Measurements from ENCODE around the gene CDK9.

DNA sequence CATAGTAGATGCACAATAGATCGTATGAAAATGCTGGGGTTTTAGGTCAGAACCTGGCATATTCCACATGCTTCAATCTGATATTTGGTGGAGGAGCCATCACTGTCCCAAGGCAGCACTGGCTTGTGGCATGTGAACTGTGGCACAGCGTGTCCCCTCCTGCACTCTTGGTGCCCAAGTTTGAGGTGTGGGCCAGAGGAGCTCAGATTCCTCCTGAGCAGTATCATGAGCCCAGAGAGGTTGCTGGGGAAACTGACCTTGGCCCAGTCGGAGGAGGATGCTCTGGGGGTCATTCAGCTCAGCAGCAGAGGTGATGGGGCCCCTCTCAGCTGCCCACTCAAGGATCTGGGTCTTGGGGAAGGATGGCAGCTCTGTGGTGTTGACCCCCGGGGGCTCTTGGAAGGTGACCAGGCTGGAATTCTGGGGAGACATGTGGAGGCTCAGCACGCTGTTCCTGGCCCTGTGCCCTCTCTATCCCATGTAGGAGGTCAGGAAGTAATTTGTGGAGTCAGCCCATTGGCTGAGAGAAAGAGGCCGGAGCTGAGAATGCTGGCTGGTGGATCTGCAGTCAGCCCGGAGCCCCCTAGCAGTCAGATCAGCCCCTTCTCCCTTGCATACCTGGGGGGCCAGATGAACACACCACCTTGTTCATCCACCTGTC lies 40.5 kb downstream of the CDK9 start:
- TF ChIP-seq, protein P1, sequence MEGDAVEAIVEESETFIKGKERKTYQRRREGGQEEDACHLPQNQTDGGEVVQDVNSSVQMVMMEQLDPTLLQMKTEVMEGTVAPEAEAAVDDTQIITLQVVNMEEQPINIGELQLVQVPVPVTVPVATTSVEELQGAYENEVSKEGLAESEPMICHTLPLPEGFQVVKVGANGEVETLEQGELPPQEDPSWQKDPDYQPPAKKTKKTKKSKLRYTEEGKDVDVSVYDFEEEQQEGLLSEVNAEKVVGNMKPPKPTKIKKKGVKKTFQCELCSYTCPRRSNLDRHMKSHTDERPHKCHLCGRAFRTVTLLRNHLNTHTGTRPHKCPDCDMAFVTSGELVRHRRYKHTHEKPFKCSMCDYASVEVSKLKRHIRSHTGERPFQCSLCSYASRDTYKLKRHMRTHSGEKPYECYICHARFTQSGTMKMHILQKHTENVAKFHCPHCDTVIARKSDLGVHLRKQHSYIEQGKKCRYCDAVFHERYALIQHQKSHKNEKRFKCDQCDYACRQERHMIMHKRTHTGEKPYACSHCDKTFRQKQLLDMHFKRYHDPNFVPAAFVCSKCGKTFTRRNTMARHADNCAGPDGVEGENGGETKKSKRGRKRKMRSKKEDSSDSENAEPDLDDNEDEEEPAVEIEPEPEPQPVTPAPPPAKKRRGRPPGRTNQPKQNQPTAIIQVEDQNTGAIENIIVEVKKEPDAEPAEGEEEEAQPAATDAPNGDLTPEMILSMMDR (IDR thresholded peaks at IDR 0.05): no peak
- no peak for TF ChIP-seq POLR2A (IDR thresholded peaks at IDR 0.05)

All from right lobe of liver (tissue), 4 donors.